ENCODE results near the gene BACE1-AS.

GRCh38 chr11:117332843-117333242 is 41.7 kb downstream of the BACE1-AS start:
- TF ChIP-seq CTCF (IDR thresholded peaks at IDR 0.05) = no peak
- no peak for TF ChIP-seq POLR2A (IDR thresholded peaks at IDR 0.05)

Data from adrenal gland (tissue), 5 donors.